Tibial nerve (tissue), 4 donors: ENCODE results near the gene MCF2L2.

Source experiments
- CTCF ChIP-seq, 5 experiments: fragments of 200-600 bp in 3 of 5; fragments of 450-650 bp in 2 of 5; sonication (generic) in 3 of 5; IDR thresholded peaks; one replicate each; pipeline ENCODE4 v1.5.1; 2016 to 2019; ENCODE audit warnings: antibody characterized with exemption in 5 of 5, mild to moderate bottlenecking in 3 of 5, moderate library complexity in 2 of 5
- EP300 ChIP-seq, 2 donors: sonication (generic); formaldehyde crosslinking; IDR thresholded peaks; one replicate each; pipeline ENCODE4 v1.6.1; 2017; ENCODE audit warnings: antibody characterized with exemption in 2 of 2, mild to moderate bottlenecking in 1 of 2
- POLR2A ChIP-seq, 2 donors: fragments of 450-650 bp; IDR thresholded peaks; one replicate each; pipeline ENCODE4 v1.6.1; 2017; ENCODE audit warnings: antibody characterized with exemption in 2 of 2, mild to moderate bottlenecking in 2 of 2, moderate library complexity in 2 of 2

GRCh38 chr3:183342824-183343223, 85.6 kb downstream of the MCF2L2 start:
- TF ChIP-seq POLR2A (IDR thresholded peaks at IDR 0.05) (no peak), CTCF (IDR thresholded peaks at IDR 0.05) (no peak), EP300 (IDR thresholded peaks at IDR 0.05) (no peak)
